Activated CD4-positive, alpha-beta T cell treated with anti-CD3 and anti-CD28 coated beads, Interleukin-2, Interleukin-6, amounts not matched to agents 100 ng/mL and 50 ng/mL, durations not matched to agents 16 hours and 8 hours (primary cell): ENCODE measurements around the gene OPRL1.
"Not testable (repeated sequence)": the region's sequence is repeated elsewhere in the genome, so short reads cannot be mapped to it uniquely, and the experiment has no call there.

Experiments
- DNase-seq: peaks from one replicate; pipeline ENCODE4 v3.0.0-alpha.2; 2020

OPRL1 gene

GRCh38 chr20:64121586-64121985, 41.7 kb downstream of the OPRL1 start:
- DNase-seq = no peak

GRCh38 chr20:64122927-64123326, 43.0 kb downstream of the OPRL1 start:
- DNase-seq = not testable (repeated sequence)

- DNase-seq = not testable (repeated sequence)
Measured at GRCh38 chr20:64123517-64123916, 43.6 kb downstream of the OPRL1 start.

- DNase-seq = no peak
Measured at GRCh38 chr20:64129146-64129782, 49.4 kb downstream of the OPRL1 start.

DNA sequence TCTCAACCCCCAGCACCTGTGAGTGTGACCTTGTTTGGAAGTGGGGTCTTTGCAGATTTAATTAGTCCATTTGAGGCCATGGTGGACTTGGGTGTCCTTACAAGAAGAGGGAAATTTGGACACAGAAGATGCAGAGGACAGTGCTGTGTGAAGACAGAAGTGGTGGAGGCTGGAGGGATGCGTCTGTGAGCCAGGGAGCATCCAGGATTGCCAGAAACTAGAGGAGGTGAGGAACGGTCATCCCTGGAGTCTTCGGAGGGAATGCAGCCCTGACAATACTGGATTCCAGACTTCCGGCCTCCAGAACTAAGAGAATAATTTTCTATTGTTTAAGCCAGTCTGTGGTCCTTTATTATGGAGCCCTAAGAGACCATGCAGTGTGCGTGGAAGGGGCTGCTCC, 50.4 kb downstream of the OPRL1 start:
- DNase-seq = no peak

DNA sequence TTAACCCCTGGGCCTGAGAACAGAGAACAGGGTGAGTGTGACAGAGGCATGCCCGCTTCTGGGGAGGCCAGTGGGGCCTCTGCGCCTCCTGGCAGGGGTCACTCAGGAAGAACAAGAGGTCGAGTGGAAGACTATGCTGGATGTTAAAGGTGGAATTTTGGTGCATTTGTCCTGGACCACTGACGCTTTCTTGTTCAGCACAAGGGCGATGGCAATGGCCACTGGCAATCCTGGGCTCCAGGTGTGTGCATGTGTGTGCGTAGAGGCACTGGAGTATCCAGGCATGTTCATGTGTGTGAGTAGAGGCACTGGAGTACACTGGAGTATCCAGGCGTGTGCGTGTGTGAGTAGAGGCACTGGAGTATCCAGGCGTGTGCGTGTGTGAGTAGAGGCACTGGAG, 51.0 kb downstream of the OPRL1 start:
- no peak for DNase-seq

- no peak for DNase-seq
Measured at GRCh38 chr20:64131406-64131805, 51.5 kb downstream of the OPRL1 start.

DNA sequence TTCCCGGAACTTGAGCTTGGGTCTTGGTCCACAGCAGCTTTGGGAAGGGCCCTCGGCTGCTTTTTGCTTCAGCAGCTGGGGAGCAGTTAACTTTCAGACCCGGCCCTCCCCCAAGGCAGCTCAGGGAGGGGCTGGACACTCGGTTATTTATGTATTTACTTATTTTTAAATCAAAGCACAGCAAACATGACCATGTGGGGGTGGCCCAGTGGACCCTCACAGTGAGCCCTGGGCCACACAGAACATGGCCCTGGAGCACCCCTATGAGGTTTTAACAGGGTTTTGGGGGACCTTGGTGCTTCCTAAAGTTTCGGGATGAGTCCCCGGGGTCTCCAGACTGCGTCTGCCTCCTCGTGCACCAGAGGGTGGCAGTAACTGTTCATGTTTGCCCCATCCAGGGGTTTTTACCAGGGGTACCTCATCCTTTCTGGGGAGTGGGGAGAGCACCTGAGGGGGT, 54.1 kb downstream of the OPRL1 start:
- no peak for DNase-seq

GRCh38 chr20:64134744-64135143, 54.9 kb downstream of the OPRL1 start:
- not testable (repeated sequence) for DNase-seq

DNA sequence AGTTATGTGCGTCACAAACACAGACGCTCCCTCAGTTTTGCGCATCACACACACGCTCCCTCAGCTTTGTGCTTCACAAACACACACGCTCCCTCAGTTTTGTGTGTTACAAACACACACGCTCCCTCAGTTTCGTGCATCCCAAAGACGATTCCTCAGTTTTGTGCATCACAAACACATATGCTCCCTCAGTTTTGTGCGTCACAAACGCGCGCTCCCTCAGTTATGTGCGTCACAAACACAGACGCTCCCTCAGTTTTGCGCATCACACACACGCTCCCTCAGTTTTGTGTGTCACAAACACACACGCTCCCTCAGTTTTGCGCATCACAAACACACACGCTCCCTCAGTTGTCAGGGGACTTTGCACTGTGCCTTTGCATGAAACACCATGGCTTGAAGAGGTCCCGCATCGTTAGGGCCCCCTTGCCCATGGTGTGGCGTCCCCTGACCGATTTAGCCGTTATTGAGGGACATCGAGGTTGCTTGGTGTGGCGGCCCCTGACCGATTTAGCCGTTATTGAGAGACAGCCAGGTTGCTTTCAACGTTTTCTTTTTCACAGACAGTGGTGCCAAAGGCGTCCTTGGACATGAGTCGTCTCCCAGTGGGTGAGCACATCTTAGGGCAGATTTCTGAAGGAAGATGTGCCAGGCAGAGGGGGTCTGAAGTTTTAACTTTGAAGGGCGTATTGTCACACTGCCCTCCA, 56.3 kb downstream of the OPRL1 start:
- DNase-seq = no peak

DNA sequence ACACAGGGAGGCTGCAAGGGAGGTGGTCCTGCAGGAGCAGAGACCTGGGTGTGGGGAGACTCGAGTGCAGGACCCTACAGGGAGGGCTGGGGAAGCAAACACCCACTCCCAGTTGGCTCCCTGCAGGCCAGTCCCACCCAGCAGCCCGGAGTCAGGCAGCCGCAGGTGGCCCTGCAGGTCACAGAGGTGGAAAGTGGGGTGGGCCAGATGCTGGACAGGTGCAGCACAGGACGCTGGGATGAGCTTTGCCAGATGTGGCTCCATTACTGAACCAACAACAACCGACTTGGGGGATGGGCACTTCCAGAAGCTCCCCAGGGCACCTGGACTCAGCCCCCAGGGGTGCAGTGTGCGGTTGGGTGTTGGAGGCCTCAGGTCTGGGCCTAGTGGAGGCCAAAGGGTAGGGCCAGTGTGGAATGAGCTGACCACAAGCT, 57.7 kb downstream of the OPRL1 start:
- no peak for DNase-seq

DNA sequence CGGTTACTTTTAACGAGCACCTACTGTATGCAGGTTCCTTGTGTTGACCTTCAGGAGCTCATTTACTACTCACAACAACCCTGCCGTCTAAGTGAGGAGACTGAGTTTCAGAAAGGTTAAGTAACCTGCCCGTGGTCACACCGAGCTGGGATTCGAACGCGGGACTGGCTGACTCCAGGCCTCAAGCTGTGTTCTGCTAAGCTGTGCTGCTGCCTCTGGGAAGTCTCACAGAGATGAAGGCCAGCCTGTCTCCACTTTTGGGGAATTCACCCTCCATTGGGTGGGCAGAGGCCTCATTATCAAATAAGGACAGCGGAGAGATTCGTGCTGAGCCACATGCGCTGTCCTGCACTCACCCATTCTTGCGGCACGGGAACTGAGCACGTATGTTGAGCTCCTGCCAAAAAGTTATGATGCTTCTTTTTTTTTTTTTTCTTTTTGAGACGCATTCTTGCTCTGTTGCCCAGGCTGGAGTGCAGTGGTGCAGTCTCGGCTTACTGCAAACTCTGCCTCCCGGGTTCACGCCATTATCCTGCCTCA, 58.5 kb downstream of the OPRL1 start:
- no peak for DNase-seq

GRCh38 chr20:64139199-64140060, 59.5 kb downstream of the OPRL1 start:
- DNase-seq = no peak

DNA sequence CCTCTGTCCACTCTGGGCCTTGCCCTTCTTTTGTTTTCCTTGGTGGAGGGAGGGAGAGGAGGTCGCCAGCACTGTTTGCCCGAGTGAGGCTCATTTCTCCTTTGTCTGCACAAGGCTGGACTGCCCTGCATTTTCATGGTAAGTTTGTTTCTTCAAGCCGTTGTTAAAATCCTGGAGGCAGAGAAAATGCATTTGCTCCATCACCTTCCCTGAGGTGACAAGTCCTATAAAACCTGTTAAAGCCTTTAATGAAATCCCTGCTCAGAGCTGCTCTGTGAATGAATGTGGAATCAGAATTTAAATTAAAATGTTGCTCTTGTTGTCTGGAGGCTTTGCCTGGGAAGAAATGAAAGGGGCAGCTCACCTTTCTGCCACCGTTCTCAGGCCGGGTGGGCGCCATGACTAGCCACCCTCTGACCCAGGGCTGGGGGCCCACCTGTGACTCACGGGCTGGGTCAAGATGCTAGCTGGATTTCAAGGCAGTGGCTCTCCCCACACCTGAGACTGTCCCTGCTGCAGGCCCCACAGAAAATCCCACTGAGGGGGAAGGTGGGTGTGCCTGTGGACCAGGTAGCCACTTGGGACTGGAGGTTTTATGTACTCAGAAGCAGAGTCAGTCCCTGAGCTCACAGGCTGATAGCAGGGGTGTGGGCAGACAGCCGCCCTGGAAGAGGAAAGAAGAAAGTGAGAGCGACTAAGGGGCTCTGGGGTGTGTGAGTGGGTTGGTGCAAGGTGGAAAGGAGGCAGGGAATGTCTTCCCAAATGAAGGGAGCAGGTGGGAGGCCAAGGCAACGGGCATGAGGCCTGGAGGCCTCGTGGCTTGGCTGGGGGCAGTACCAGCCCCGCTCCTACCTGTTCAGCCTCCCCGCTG, 60.4 kb downstream of the OPRL1 start:
- no peak for DNase-seq

DNA sequence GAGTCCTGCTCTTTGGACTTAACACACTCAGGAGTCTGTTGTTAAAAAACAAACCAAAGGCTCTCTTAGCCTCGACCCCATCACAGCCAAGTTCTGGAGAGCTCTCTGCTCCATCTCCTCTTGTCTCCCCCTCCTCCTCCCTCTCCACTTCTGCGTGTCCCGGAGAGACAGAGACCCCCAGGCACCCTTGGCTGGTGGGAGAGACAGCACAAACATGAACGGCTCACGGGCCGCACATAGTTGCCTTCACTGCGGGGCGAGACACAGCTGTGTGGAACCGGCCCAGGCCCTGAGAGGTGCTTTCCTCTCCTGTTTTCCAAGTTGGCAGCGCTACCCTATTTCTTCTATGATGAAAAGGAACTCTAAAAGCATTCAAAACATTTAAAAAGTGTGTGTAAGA, 61.1 kb downstream of the OPRL1 start:
- DNase-seq = no peak

GRCh38 chr20:64142590-64142989, 62.7 kb downstream of the OPRL1 start:
- DNase-seq = no peak

DNA sequence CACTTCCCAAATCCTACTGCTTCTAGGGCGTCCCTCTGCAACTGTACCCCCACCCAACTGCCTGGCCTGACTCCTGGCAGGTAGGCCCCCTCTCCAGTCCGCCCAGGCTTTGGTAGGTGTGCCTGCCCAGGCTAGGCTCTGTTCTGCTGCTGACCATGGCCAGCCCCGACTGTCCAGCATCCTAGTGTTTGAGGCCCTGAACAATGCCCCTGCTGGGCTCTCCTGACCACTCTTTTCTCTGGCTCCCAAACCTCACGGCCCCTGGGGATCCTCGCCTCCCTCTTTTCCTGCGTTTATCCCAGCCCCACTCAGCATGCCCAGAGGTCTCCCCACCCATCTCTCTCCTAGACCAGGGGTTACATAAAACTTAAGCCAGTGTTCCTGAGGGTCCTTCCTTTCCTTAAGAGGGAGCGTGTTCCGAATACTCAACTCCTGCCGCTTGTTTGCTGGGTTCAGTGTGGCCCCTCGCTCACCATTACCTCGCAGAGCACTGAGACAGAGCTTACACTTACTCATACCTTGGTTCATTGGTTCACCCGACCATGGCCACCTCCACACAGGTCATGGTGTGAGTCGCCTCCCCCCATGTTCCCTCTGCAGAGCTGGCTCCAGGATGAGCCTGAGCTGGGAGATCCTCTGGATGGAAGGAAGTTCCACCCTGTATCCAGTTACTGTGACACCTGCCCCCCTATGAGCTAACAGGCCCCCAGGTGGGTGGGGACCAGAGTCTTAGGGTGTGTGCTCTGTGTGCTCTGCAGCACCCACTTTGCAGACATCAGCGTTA, 63.3 kb downstream of the OPRL1 start:
- DNase-seq = no peak

- no peak for DNase-seq
Measured at GRCh38 chr20:64144144-64144912, 64.4 kb downstream of the OPRL1 start.

- DNase-seq = no peak
Measured at GRCh38 chr20:64145458-64146300, 65.8 kb downstream of the OPRL1 start.
